SIG-M5 treated with dmso at 0.1 percent for 504 hours (cell line): ENCODE results near the gene RFT1.

Experiments
- DNase-seq: peaks from one replicate; lab custom pipeline; 2025; ENCODE audit not compliant: unreplicated experiment; lab: John Stamatoyannopoulos, UW

RFT1 gene

GRCh38 chr3:53150247-53151085, 20.2 kb upstream of the RFT1 start:
- no peak for DNase-seq

GRCh38 chr3:53149699-53150098, 19.5 kb upstream of the RFT1 start:
- DNase-seq, result no peak

- DNase-seq, result no peak
These were observed 18.9 kb upstream of the RFT1 start for GRCh38 chr3:53149006-53149690.

GRCh38 chr3:53147903-53148400, 17.7 kb upstream of the RFT1 start:
- DNase-seq, result no peak

GRCh38 chr3:53147151-53147902, 17.1 kb upstream of the RFT1 start:
- DNase-seq, result no peak

GRCh38 chr3:53146319-53146891, 16.2 kb upstream of the RFT1 start:
- DNase-seq, result no peak

- DNase-seq, result no peak
These were observed 15.5 kb upstream of the RFT1 start for GRCh38 chr3:53145713-53146080.

- peak; percentile 18 for DNase-seq
These were observed 14.9 kb upstream of the RFT1 start for GRCh38 chr3:53144862-53145712.

GRCh38 chr3:53144446-53144845, 14.2 kb upstream of the RFT1 start:
- DNase-seq, result no peak

GRCh38 chr3:53142986-53143385, 12.8 kb upstream of the RFT1 start:
- DNase-seq, result peak; percentile 85

- DNase-seq, result peak; percentile 97
These were observed 10.9 kb upstream of the RFT1 start for GRCh38 chr3:53140847-53141845.

GRCh38 chr3:53139906-53140846, 9.9 kb upstream of the RFT1 start:
- no peak for DNase-seq

- DNase-seq, result peak; percentile 24
These were observed 7.7 kb upstream of the RFT1 start for GRCh38 chr3:53137835-53138446.

- no peak for DNase-seq
These were observed 7.0 kb upstream of the RFT1 start for GRCh38 chr3:53137221-53137620.

GRCh38 chr3:53134631-53135232, 4.5 kb upstream of the RFT1 start:
- peak; percentile 71 for DNase-seq

- no peak for DNase-seq
These were observed 2.1 kb upstream of the RFT1 start for GRCh38 chr3:53132347-53132746.

- no peak for DNase-seq
These were observed 861 bp upstream of the RFT1 start for GRCh38 chr3:53131096-53131495.
